ENCODE data around the gene TUBB1.
"Not testable (repeated sequence)": the region's sequence is repeated elsewhere in the genome, so short reads cannot be mapped to it uniquely, and the experiment has no call there.

Gene TUBB1

GRCh38 chr20:59006864-59007664 lies 12.2 kb upstream of the TUBB1 start, which contains the start of gene CTSZ:
TSS of gene CTSZ (minus strand) at chr20:59007254. CDS start at chr20:59007128, 126 bp downstream.
- DNase-seq: peak; percentile 62

- no peak for DNase-seq
Measured at GRCh38 chr20:59007665-59008511, 11.3 kb upstream of the TUBB1 start.

- no peak for DNase-seq
Measured at GRCh38 chr20:59008715-59009336, 10.4 kb upstream of the TUBB1 start.

GRCh38 chr20:59010321-59010994 lies 8.8 kb upstream of the TUBB1 start:
- no peak for DNase-seq

- peak; percentile 71 for DNase-seq
Measured at GRCh38 chr20:59010995-59011873, 8.0 kb upstream of the TUBB1 start.

GRCh38 chr20:59011874-59012157 lies 7.4 kb upstream of the TUBB1 start:
- DNase-seq: not testable (repeated sequence)

GRCh38 chr20:59013031-59013951 lies 5.9 kb upstream of the TUBB1 start:
- no peak for DNase-seq

GRCh38 chr20:59013959-59014608 lies 5.1 kb upstream of the TUBB1 start:
- no peak for DNase-seq

- no peak for DNase-seq
Measured at GRCh38 chr20:59014680-59015389, 4.4 kb upstream of the TUBB1 start.

- no peak for DNase-seq
Measured at GRCh38 chr20:59015411-59015810, 3.8 kb upstream of the TUBB1 start.

- DNase-seq: no peak
Measured at GRCh38 chr20:59015812-59016711, 3.2 kb upstream of the TUBB1 start.

- DNase-seq: no peak
Measured at GRCh38 chr20:59016795-59017492, 2.3 kb upstream of the TUBB1 start.

GRCh38 chr20:59017493-59018231 lies 1.6 kb upstream of the TUBB1 start:
- DNase-seq: no peak

- DNase-seq: no peak
Measured at GRCh38 chr20:59018817-59019216, 412 bp upstream of the TUBB1 start.

GRCh38 chr20:59020938-59021551 lies 1.8 kb downstream of the TUBB1 start:
- no peak for DNase-seq

- no peak for DNase-seq
Measured at GRCh38 chr20:59022754-59023153, 3.5 kb downstream of the TUBB1 start.

GRCh38 chr20:59023616-59024015 lies 4.4 kb downstream of the TUBB1 start:
- DNase-seq: no peak
